Measurements from ENCODE around the gene MRPL12. TPM values are rescaled to one million over a fixed set of nuclear protein-coding genes. Genes with fewer than 3 reads are reported as not detected.

The MRPL12 gene
- total and polyA plus RNA-seq, 2 of the 13 experiments (the other 11 are each of a cell fraction or from before 2014, with no cell fraction given) = 39.1 to 94.1 TPM

GRCh38 chr17:81711814-81712467 is 8.8 kb downstream of the MRPL12 start, which contains the start of gene SLC25A10 (continued):
- peak; percentile 82; the same call in 1 of the 2 replicates for TF ChIP-seq SNAPC4 (CRISPR knock-in tag; IDR thresholded peaks at IDR 0.05)
- TF ChIP-seq ZBTB43 (CRISPR knock-in tag; conservative IDR thresholded peaks at IDR 0.05) = peak; percentile 96
- TF ChIP-seq KLF13 (CRISPR knock-in tag; IDR thresholded peaks at IDR 0.05) = peak; percentile 99
- TF ChIP-seq ZBTB33 (CRISPR knock-in tag; IDR thresholded peaks at IDR 0.05) = peak; percentile 85
- TF ChIP-seq ZNF614 (CRISPR knock-in tag; IDR thresholded peaks at IDR 0.05; ENCODE audit: borderline replicate concordance) = peak; percentile 96
- peak; percentile 87; the same call in 1 of the 2 replicates for TF ChIP-seq CAMTA2 (CRISPR knock-in tag; IDR thresholded peaks at IDR 0.05; ENCODE audit: borderline replicate concordance)
- peak; percentile 97 for TF ChIP-seq POGK (CRISPR knock-in tag; conservative IDR thresholded peaks at IDR 0.05)
- peak; percentile 20 for TF ChIP-seq HNRNPLL (IDR thresholded peaks at IDR 0.05; ENCODE audit: low read depth, low read length, poor library complexity, severe bottlenecking)
- peak; percentile 54 for TF ChIP-seq FOXJ3 (CRISPR knock-in tag; IDR thresholded peaks at IDR 0.05; ENCODE audit: borderline replicate concordance)
- TF ChIP-seq ZNF281 (CRISPR knock-in tag; IDR thresholded peaks at IDR 0.05; ENCODE audit: borderline replicate concordance) = peak; percentile 99
- TF ChIP-seq HNF4A (CRISPR knock-in tag; IDR thresholded peaks at IDR 0.05) = peak; percentile 72
- TF ChIP-seq JUN (CRISPR knock-in tag; IDR thresholded peaks at IDR 0.05) = peak; percentile 95
- TF ChIP-seq TARDBP (CRISPR knock-in tag; IDR thresholded peaks at IDR 0.05) = peak; percentile 95
- TF ChIP-seq ZBTB20 (CRISPR knock-in tag; IDR thresholded peaks at IDR 0.05; ENCODE audit: borderline replicate concordance, low read depth) = peak; percentile 95
- TF ChIP-seq MTA3 (CRISPR knock-in tag; IDR thresholded peaks at IDR 0.05) = no peak

Data from HepG2 (cell line).